H1 (cell line): ENCODE data around the gene GNA12.

Source experiments
- BRCA1 ChIP-seq: IDR thresholded peaks from 2 replicates; pipeline ENCODE4 v1.6.1; 2012; ENCODE audit warnings: low read depth, low read length, improper control_type of control experiment
- CTCF ChIP-seq, 3 experiments: IDR thresholded peaks; 1 replicate in 2 of 3; 2 replicates in 1 of 3; pipeline versions ENCODE4 v1.5.1 to v1.6.1; 2011; ENCODE audit warnings: low read length in 3 of 3, mild to moderate bottlenecking in 3 of 3, inconsistent platforms in 2 of 3, low read depth in 1 of 3, moderate library complexity in 1 of 3; ENCODE audit not compliant: insufficient read depth in 1 of 3; ENCODE audit errors: control extremely low read depth in 1 of 3
- EP300 ChIP-seq, 2 experiments: IDR thresholded peaks; 1 replicate in 1 of 2; 2 replicates in 1 of 2; pipeline ENCODE4 v1.6.1; 2011 to 2012; ENCODE audit warnings: low read depth in 2 of 2, low read length in 2 of 2, mild to moderate bottlenecking in 2 of 2, borderline replicate concordance in 1 of 2, inconsistent platforms in 1 of 2, moderate library complexity in 1 of 2
- EZH2 ChIP-seq: fragments of 200-600 bp; sonication (generic); IDR thresholded peaks from 2 replicates; pipeline ENCODE4 v1.7.1; 2012; ENCODE audit warnings: low read depth, mild to moderate bottlenecking, moderate library complexity, low read length, inconsistent platforms; ENCODE audit not compliant: severe bottlenecking
- NRF1 ChIP-seq: IDR thresholded peaks from 2 replicates; pipeline ENCODE4 v1.6.1; 2011; ENCODE audit warnings: mild to moderate bottlenecking, low read depth, low read length, improper control_type of control experiment
- POLR2A ChIP-seq, 2 experiments: IDR thresholded peaks; 1 replicate in 1 of 2; 2 replicates in 1 of 2; pipeline ENCODE4 v1.6.1; 2011; ENCODE audit warnings: low read depth in 2 of 2, low read length in 2 of 2, mild to moderate bottlenecking in 2 of 2; ENCODE audit errors: control extremely low read depth in 1 of 2
- POLR2AphosphoS5 ChIP-seq: IDR thresholded peaks from 2 replicates; pipeline ENCODE4 v1.6.1; 2011; ENCODE audit warnings: low read depth, low read length
- TEAD4 ChIP-seq: IDR thresholded peaks from 2 replicates; pipeline ENCODE4 v1.6.1; 2012; ENCODE audit warnings: low read depth, low read length, inconsistent platforms, mixed read lengths

GRCh38 chr7:2701832-2702593 lies 142.1 kb downstream of the GNA12 start:
- no peak for TF ChIP-seq POLR2A (IDR thresholded peaks at IDR 0.05; ENCODE audit: control extremely low read depth in 1 of 2, low read depth in 2 of 2, low read length in 2 of 2)
- no peak for TF ChIP-seq CTCF (IDR thresholded peaks at IDR 0.05; ENCODE audit: control extremely low read depth in 1 of 3, insufficient read depth in 1 of 3, low read depth in 1 of 3, low read length in 3 of 3)
- no peak for TF ChIP-seq TEAD4
- no peak for TF ChIP-seq BRCA1
- no peak for TF ChIP-seq EZH2
- no peak for TF ChIP-seq NRF1
- no peak for TF ChIP-seq EP300 (IDR thresholded peaks at IDR 0.05; ENCODE audit: borderline replicate concordance in 1 of 2, low read depth in 2 of 2, low read length in 2 of 2)
- no peak for TF ChIP-seq POLR2AphosphoS5
